ENCODE results near the gene PARD3B.

- no peak for TF ChIP-seq CTCF (conservative IDR thresholded peaks at IDR 0.05 in 1 of 2, IDR thresholded peaks at IDR 0.05 in 1 of 2; ENCODE audit: low read depth in 1 of 2, low read length in 2 of 2)
- no peak for TF ChIP-seq EZH2 (IDR thresholded peaks at IDR 0.05; ENCODE audit: low read length, missing control alignments)
Observed at GRCh38 chr2:205232086-205232485, 686.8 kb downstream of the PARD3B start.

Data from fibroblast of lung (primary cell).